Measurements from ENCODE around the gene FGGY. TPM values are rescaled to one million over a fixed set of nuclear protein-coding genes. Genes with fewer than 3 reads are reported as not detected.

FGGY gene
- total RNA-seq, 1 experiment from 2014 or later: 12.0 TPM

DNA sequence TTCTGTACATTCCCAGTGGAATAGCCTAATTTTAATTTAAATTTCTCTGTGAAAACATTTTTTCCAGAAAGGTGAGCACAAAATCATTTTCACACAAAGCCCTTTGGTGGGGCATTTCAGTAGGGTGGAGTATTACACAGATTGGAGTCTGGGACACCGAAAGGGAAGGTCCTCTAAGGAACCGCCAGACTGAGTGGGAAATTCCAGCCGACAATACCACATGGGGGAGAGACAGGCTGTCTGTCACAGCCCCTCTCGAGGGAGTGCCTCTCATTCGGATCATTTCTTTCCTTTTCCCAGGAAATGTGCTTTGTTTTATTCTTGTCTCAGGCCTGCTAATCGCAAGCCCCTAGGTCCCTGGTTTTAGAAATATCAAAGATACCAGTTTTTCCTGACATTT is 367.3 kb downstream of the FGGY start:
- peaks cover 4% of the 10 kb centered on the region; the same call in 1 of the 2 replicates for H3K36me3 Mint-ChIP-seq
- peaks cover 42% of the 10 kb centered on the region for H3K4me1 Mint-ChIP-seq
- H3K27ac Mint-ChIP-seq: no peak overlapping the region
- POLR2A ChIA-PET: no interaction called here
- no peaks in the 10 kb centered on the region for H3K27me3 Mint-ChIP-seq (ENCODE audit: low read depth)
- TF ChIP-seq ZBTB21 (CRISPR knock-in tag; IDR thresholded peaks at IDR 0.05; ENCODE audit: borderline replicate concordance): no peak
- no peak for TF ChIP-seq HMGA2 (CRISPR knock-in tag; IDR thresholded peaks at IDR 0.05)
- TF ChIP-seq ZNF671 (CRISPR knock-in tag; IDR thresholded peaks at IDR 0.05): no peak
- TF ChIP-seq NFYB (CRISPR knock-in tag; conservative IDR thresholded peaks at IDR 0.05; ENCODE audit: low read depth): no peak
- no peak for TF ChIP-seq JAZF1 (CRISPR knock-in tag; IDR thresholded peaks at IDR 0.05)
- TF ChIP-seq ZNF263 (CRISPR knock-in tag; IDR thresholded peaks at IDR 0.05; ENCODE audit: low read depth): no peak
- TF ChIP-seq GTF2I (CRISPR knock-in tag; conservative IDR thresholded peaks at IDR 0.05): no peak
- TF ChIP-seq, protein P1, sequence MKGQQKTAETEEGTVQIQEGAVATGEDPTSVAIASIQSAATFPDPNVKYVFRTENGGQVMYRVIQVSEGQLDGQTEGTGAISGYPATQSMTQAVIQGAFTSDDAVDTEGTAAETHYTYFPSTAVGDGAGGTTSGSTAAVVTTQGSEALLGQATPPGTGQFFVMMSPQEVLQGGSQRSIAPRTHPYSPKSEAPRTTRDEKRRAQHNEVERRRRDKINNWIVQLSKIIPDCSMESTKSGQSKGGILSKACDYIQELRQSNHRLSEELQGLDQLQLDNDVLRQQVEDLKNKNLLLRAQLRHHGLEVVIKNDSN (CRISPR knock-in tag; IDR thresholded peaks at IDR 0.05): no peak
- no peak for TF ChIP-seq JUN (CRISPR knock-in tag; IDR thresholded peaks at IDR 0.05)
- TF ChIP-seq, protein P2, sequence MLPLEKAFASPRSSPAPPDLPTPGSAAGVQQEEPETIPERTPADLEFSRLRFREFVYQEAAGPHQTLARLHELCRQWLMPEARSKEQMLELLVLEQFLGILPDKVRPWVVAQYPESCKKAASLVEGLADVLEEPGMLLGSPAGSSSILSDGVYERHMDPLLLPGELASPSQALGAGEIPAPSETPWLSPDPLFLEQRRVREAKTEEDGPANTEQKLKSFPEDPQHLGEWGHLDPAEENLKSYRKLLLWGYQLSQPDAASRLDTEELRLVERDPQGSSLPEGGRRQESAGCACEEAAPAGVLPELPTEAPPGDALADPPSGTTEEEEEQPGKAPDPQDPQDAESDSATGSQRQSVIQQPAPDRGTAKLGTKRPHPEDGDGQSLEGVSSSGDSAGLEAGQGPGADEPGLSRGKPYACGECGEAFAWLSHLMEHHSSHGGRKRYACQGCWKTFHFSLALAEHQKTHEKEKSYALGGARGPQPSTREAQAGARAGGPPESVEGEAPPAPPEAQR (CRISPR knock-in tag; IDR thresholded peaks at IDR 0.05): no peak
- no peak for TF ChIP-seq ZNF232 (CRISPR knock-in tag; IDR thresholded peaks at IDR 0.05)
- no peak for TF ChIP-seq NR1H2 (CRISPR knock-in tag; IDR thresholded peaks at IDR 0.05)
- TF ChIP-seq SMAD4 (CRISPR knock-in tag; IDR thresholded peaks at IDR 0.05): no peak
- TF ChIP-seq, protein P3, sequence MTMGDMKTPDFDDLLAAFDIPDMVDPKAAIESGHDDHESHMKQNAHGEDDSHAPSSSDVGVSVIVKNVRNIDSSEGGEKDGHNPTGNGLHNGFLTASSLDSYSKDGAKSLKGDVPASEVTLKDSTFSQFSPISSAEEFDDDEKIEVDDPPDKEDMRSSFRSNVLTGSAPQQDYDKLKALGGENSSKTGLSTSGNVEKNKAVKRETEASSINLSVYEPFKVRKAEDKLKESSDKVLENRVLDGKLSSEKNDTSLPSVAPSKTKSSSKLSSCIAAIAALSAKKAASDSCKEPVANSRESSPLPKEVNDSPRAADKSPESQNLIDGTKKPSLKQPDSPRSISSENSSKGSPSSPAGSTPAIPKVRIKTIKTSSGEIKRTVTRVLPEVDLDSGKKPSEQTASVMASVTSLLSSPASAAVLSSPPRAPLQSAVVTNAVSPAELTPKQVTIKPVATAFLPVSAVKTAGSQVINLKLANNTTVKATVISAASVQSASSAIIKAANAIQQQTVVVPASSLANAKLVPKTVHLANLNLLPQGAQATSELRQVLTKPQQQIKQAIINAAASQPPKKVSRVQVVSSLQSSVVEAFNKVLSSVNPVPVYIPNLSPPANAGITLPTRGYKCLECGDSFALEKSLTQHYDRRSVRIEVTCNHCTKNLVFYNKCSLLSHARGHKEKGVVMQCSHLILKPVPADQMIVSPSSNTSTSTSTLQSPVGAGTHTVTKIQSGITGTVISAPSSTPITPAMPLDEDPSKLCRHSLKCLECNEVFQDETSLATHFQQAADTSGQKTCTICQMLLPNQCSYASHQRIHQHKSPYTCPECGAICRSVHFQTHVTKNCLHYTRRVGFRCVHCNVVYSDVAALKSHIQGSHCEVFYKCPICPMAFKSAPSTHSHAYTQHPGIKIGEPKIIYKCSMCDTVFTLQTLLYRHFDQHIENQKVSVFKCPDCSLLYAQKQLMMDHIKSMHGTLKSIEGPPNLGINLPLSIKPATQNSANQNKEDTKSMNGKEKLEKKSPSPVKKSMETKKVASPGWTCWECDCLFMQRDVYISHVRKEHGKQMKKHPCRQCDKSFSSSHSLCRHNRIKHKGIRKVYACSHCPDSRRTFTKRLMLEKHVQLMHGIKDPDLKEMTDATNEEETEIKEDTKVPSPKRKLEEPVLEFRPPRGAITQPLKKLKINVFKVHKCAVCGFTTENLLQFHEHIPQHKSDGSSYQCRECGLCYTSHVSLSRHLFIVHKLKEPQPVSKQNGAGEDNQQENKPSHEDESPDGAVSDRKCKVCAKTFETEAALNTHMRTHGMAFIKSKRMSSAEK (CRISPR knock-in tag; IDR thresholded peaks at IDR 0.05; ENCODE audit: borderline replicate concordance): no peak
- TF ChIP-seq ZNF416 (CRISPR knock-in tag; IDR thresholded peaks at IDR 0.05): no peak
- ATAC-seq: peak; percentile 85
- CTCF ChIA-PET: no interaction called here
- H3K4me3 Mint-ChIP-seq: peak overlapping the region; percentile 35; the same call in 1 of the 2 replicates
- DNase-seq (ENCODE audit: low spot score): no peak
- H3K9me3 Mint-ChIP-seq: peaks cover 5% of the 10 kb centered on the region

DNA sequence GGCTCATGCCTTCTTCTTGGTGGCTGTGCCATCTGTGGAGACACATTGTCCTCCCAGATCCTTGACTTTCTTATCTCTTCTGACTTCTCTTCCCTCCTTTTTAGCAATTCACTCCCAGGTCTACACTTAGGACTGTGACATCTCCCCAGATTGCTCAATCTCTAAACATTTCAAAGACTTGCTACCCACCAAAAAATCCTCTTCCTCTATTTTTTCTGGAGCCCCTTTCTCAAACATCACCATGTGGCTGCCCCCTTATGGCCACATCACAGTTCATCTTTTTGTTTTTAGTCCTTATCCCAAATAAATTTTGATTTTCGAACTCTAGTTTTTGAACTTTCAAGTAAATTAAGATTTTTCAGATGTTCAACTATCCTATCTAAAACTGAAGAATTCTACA is 369.2 kb downstream of the FGGY start:
- ChIA-PET CTCF (no interaction called here), POLR2A (no interaction called here)
- ATAC-seq: no peak
- Mint-ChIP-seq H3K4me3 (no peak overlapping the region), H3K9me3 (peaks cover 5% of the 10 kb centered on the region), H3K27ac (no peak overlapping the region), H3K4me1 (peaks cover 57% of the 10 kb centered on the region), H3K36me3 (peaks cover 4% of the 10 kb centered on the region; the same call in 1 of the 2 replicates), H3K27me3 (ENCODE audit: low read depth) (no peaks in the 10 kb centered on the region)
- no peak for DNase-seq (ENCODE audit: low spot score)
- TF ChIP-seq FOXP1 (CRISPR knock-in tag; IDR thresholded peaks at IDR 0.05; ENCODE audit: borderline replicate concordance) (no peak), ETV6 (CRISPR knock-in tag; IDR thresholded peaks at IDR 0.05) (no peak), KAT7 (CRISPR knock-in tag; IDR thresholded peaks at IDR 0.05; ENCODE audit: borderline replicate concordance) (no peak), NR2C2 (CRISPR knock-in tag; IDR thresholded peaks at IDR 0.05) (no peak)
- TF ChIP-seq, protein P4, sequence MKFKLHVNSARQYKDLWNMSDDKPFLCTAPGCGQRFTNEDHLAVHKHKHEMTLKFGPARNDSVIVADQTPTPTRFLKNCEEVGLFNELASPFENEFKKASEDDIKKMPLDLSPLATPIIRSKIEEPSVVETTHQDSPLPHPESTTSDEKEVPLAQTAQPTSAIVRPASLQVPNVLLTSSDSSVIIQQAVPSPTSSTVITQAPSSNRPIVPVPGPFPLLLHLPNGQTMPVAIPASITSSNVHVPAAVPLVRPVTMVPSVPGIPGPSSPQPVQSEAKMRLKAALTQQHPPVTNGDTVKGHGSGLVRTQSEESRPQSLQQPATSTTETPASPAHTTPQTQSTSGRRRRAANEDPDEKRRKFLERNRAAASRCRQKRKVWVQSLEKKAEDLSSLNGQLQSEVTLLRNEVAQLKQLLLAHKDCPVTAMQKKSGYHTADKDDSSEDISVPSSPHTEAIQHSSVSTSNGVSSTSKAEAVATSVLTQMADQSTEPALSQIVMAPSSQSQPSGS (CRISPR knock-in tag; IDR thresholded peaks at IDR 0.05; ENCODE audit: borderline replicate concordance, low read depth): no peak
- TF ChIP-seq, protein P5, sequence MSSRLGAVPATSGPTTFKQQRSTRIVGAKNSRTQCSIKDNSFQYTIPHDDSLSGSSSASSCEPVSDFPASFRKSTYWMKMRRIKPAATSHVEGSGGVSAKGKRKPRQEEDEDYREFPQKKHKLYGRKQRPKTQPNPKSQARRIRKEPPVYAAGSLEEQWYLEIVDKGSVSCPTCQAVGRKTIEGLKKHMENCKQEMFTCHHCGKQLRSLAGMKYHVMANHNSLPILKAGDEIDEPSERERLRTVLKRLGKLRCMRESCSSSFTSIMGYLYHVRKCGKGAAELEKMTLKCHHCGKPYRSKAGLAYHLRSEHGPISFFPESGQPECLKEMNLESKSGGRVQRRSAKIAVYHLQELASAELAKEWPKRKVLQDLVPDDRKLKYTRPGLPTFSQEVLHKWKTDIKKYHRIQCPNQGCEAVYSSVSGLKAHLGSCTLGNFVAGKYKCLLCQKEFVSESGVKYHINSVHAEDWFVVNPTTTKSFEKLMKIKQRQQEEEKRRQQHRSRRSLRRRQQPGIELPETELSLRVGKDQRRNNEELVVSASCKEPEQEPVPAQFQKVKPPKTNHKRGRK (CRISPR knock-in tag; IDR thresholded peaks at IDR 0.05; ENCODE audit: borderline replicate concordance): no peak
- TF ChIP-seq, protein P3 (CRISPR knock-in tag; IDR thresholded peaks at IDR 0.05; ENCODE audit: borderline replicate concordance): no peak

All from WTC11 (cell line).